Hematopoietic multipotent progenitor cell (in vitro differentiated cells): ENCODE results near the gene THBS1. TPM values are rescaled to one million over a fixed set of nuclear protein-coding genes. Genes with fewer than 3 reads are reported as not detected.
A peak's percentile ranks its signal among the peaks of the same experiment; 100 is the strongest.

Source experiments
- DNase-seq, 3 donors: peaks; one replicate each; pipeline ENCODE4 v3.0.0-alpha.2; 2011 to 2015; ENCODE audit warnings: low read depth in 2 of 3, low spot score in 2 of 3
- total RNA-seq: library from RNA; depleted of rRNA; stranded (reverse); fragments of >200 nt; gene quantifications from one replicate; pipeline ENCODE4 v1.2.3, GENCODE V29; 2012

Gene THBS1
- total RNA-seq, 1 donor, result 16.2 TPM

DNA sequence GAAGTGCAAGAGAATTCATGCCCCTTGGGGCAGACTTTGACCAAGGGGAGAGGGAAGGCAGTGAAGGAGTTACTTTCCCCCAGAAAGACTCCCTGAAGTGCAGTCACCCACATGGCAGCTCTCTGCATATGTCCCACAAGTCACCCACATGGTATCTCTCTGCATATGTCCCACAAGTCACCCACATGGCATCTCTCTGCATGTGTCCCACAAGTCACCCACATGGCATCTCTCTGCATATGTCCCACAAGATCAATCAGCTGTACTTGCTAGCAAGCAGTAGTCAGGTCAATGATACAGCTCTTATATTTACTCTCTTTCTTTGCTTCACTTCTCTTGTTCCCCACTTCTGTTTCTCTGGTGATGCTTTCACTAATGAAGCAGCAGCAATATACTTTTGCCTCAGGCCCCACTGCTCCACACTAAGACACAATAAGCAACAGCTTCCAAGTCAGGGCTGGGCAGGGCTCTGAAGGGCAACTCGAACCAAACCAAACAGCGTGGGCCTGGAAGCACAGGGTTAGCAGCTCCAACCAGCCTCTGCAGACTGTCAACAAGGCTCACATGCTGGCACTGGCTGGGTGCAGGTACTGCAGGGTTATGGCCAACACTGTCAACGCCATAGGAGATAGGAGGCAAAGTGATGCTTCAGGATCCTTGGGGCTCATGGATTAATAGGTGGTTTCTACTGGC is 46.7 kb downstream of the THBS1 start:
- DNase-seq, result no peak

DNA sequence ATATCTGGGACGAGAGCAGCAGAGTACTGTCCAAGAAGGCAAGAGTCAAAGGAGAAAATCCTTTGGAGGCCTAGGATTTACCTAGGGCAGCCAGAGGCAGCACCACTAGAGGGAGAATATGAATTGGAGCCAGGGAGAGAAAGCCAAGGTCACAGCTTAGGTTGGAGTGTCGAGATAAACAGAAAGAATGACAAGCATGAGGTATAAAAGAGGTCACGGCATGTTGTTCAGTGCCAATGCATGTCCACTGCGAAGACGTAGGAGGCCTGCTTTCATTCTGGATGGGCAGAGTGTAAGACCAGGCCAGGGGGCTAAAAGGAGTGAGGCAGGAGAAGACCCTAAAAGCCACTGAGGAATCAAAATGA is 47.2 kb downstream of the THBS1 start:
- no peak for DNase-seq

DNA sequence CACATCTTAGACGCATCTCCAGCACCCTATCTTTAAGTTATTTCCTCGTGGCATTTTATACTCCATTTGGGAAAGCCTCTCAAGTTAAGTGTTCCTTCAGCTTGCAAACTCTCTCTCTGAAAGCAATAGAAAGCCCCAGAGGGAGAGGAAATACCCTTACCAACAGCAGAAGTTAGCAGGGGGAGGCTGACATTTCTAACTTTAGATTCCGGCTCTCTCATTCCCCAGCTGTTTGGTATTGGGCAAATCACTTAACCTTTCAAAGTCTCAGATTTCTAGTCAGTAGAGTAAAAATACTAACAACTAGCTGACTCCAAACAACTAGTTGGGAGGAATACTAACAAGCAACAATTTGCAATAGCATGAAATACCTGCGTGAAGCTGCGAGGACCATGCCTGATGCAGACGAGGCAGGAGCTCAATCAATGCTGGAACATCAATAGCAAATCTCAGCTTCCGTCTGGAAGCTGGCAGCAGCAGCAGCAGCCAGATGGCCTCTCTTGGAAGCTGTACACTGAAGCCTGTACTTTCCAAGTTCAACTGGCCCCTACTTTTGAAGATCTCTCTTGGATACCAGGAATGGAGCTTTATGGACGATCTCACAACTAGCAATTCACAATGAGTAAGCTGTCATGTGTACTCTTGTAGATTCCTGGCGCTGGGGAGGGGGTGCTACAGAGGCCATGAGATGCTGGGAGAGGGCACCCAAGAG is 47.8 kb downstream of the THBS1 start:
- DNase-seq, result no peak

DNA sequence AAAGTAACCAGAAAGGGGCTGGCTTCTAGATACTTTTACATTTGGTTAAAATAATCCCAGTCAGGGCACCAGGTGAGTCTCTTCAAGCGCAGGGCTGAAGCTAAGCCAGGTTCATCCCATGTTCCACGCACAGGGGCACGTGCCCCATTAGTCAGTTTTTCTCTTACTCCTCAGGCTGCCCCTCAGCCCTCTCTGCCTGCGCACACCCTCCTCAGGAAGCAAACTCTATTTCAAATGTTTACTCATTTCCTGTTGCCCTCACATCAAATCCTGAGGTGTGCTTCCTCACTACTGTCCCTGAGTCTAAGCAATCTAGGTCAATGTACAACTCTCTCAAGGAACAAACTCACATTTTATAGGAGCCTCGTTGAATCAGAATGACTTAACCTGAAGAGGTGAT is 48.5 kb downstream of the THBS1 start:
- DNase-seq, result peak in 2 of 3 donors; percentile 30 to 38

DNA sequence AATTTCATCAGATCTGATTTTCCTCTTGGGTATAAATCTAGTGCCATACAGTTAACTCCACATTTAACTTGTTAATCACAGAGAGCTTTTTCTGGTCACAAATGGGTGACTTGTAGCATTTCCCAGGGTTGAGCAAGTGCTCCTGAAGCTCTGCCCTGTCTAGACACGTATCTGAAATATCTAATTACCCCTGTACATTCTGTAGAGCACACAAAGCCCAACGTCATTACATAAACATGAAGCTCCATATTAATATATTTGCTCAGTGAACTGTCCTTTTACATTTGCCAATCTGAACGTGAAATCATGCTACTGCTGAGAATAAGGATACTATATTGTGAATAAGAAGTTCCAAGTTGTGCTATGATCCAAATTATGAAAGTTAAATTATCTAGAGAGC is 49.0 kb downstream of the THBS1 start:
- no peak for DNase-seq

DNA sequence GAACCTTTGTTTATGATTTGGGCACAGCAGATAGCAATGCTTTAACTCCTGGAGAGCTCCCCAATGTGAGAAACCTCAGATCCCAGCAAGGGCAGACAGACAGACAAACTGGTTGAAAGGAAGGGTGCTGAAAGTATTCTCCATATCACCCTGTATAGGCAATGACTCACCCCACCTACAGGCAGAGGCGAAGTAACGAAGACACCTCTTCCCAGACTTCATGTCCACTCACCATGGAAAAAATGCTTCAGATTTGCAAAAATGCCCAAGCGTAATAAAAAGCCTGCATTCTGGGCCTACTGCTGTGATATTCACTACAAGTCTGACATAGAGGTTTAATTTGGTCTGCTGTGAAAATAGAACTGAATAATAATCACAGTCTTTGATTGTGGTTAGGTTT is 50.5 kb downstream of the THBS1 start:
- no peak for DNase-seq

DNA sequence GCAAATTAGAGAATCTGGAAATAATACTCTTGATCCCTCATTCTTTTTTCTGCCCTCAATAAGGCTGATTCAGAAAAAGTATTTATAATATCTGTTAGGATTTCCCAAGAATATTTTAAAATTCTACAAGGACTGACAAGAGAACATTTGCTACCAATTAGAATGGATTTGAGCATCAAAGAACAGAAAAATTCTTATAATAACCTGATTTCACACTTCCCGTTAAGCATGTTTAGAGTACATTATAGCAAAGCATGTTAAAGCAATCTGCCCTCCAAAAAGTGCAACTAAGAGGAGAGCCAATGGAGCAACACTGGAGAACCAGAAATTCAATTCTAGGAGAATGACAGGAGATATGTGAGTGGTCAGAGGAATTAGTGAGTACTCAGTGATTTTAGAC is 57.2 kb downstream of the THBS1 start:
- no peak for DNase-seq

DNA sequence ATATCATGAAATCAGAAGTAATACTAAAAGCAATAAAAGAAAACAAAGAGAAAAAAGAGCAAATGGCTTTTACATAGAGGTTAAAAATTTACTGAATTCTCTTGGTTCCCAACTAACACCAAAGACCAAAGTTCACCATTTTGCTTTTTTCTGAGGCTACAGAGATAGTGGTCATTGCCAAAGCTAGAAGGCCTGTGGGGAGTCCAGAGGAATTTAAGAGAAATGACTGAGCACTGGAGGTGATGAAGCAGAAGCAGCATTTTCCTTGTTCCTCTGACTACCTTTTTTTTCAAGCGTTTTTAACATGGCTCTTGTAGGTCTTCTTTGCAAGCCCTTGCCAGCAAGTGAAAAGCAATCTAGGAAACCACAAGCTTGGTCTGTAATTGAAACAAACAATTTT is 58.2 kb downstream of the THBS1 start:
- no peak for DNase-seq

DNA sequence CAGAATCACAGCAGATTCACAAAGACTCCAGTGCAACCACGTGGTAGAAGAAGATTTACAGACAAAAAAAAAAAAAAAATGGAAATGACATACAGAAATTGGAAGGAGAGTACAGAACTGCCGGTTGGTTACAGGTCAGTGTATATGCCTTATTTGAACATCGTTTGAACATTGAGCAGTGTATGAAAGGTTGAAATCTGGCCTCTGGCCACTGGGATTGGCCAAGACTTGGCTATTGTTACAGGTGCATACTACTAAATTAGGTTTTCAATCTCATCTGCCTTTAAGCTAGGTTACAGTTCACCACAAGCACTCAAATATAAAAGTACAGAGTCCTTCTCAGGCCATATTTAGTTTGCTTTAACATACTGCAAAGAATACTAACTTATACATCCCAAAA is 59.8 kb downstream of the THBS1 start:
- DNase-seq, result no peak

DNA sequence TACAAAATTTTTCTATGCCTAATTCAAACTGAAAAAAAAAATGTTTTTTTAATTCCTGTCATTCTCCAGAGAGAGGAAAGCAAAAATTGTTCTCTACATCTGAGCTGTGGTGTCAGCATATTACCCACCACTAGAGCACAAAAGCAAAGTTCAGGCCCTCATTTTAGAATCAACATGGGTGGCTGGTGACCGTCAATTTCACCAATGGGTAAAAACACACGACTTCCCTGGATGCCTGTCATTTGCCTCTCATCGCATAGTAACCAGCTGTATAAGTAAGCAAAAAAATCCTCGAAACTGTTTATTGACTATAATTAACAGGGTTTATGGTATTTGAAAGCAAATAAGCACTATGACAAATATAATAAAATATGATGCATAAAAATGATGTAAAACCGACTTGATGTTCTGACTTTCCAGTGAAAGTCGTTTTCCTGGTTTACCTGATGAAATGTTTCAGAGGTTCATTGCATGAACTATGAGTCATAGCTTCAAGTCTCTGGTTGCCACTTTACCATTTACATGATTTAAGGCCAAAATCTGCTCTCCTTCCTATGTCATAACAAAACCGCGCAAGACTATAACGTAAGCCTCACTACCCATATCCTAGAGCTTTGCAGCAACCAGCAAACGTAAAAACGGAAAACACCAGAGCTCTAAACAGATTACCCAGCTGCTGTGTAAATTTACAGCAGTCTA is 60.5 kb downstream of the THBS1 start:
- DNase-seq, result no peak

DNA sequence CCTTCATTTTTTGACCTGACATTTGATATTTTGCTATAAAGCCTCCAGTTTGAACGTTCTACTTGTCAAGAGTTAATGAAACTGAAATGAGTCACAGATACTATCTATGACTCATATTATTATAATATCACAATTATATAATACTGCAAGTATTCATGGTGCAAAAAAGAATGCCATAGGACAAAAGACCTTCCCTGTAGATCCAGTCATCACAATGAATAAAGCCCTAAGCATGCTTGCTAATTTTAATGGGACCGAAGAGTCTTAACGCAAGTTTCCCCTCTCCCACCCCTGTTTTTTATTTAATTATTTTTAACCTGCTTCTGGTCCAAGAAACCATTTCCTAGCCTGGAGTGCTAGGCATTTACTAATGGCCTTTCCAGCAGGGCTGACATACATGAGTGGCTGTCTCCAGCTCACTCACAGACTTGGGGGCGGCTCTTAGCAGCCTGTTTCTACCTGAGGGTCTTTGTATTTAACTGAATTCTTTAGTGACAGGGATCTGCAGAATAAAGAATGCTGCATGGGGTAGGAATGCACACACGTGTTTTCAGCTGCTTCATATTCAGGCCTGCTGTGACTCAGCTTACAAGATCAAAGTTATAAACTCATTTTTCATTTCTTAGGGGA is 61.2 kb downstream of the THBS1 start:
- no peak for DNase-seq

DNA sequence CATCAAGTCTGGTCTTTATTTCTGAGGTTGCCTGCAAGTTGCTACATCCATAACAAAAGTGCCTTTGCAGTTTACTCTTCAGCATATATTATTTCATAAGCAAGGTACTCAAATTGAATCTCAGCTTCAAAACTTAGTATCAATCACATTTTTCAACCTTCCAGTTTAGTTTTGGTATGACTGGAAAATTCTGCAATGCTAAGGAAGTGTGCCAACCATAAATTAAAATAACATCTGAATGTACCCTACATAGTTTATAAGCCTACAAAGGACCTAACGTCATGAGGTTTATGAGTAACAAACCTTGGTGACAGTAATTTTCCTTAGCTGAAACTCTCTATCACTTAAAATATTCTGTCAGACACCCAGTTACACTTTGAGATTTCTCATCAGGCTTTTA is 62.8 kb downstream of the THBS1 start:
- DNase-seq, result no peak

DNA sequence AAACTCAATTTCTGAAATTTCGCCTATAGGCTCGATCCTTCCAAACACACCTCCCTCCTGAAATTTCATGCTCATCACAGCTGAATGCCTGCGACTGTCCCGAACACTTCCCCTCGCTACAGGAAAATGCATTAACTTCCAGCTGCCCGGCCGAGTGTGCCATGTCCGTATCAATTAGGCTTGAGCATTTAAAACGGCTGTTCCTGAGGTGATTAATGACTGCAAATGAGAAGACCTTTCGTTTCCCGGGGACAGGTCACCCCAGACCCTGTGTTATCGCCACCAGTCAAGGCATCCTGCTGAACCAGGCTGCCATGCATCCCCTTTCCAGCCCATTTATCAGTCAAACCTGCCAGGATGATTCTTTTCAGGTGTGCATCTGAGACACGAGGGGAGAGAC is 63.3 kb downstream of the THBS1 start:
- no peak for DNase-seq

DNA sequence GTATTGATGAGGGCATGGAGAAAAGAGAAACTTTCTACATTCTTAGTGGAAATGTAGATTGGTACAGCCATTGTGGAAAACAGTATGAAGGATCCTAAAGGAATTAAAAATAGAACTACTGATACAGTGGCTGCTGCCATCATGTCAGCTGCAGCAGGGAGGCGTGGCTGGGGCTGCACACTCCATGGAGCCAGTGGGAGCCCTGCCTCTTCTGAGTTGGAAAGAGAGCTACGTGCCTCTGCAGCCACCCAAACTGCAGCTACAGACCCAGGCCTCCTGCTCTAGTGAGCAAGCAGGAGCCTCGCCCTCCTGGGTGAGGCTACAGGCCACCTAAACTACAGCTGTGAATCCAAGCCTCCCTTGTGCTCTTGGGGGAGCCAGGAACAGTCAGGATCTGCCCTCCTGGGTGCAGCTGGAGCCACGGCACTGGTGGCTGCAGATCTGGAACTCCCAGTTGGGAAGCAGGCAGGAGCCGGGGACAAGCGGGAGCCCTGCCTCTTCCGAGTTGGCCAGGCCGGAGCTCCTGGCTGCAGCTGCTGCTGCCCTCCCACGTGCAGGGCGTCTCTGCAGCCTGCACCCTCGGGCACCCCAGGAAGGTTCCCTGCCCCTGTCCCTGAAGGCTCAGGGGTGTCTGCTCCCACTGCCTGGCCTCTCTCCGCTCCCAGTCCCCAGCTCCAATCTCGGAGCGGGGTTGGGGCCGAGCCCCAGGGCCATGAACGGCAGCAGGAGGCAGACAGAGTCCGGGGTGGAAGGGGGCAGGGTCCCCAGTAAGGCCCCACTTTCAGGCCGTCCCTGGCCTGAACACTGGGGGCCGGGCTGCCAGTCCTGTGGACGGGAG is 64.5 kb downstream of the THBS1 start:
- DNase-seq, result no peak

DNA sequence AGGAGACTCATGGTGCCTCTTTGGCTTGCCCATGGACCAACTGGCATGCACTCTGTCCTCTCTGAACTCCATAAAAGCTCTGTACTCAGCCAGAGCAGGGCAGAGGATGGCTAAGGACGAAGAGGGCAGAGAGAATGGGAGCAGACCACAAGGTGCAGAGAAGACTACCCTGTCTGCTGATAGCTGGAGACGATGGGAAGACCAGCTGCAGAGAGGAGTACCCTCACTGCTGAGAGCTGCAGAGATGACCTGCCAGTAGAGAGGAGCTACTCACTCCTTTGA is 65.0 kb downstream of the THBS1 start:
- DNase-seq, result no peak

DNA sequence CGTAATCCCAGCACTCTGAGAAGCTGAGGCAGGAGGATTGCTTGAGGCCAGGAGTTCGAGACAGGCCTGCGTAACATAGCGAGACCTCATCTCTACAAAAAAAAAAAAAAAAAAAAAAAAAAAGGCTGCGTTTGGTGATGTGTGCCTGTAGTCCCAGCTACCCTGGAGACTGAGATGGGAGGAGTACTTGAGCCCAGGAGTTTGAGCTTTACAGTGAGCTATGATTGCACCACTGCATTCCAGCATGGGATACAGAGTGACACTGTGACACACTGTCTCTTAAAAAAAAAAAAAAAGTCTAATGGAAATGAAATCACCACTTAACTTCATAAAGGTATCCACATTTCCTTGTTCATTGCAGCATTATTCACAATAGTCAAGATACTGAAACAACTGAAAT is 65.5 kb downstream of the THBS1 start:
- no peak for DNase-seq

Other genes with a start within 250 kb of the THBS1 start
- gene FSIP1, start 201.8 kb downstream of the THBS1 start, total RNA-seq, result 0.27 TPM